Cardiac ventricle fibroblast (primary cell): ENCODE measurements around the gene MVP. TPM values are rescaled to one million over a fixed set of nuclear protein-coding genes. Genes with fewer than 3 reads are reported as not detected.

ENCODE experiments used
- total RNA-seq: library from RNA; depleted of rRNA; stranded (reverse); fragments of >200 nt; gene quantifications from 2 replicates; pipeline ENCODE4 v1.2.3, GENCODE V29; 2015

Gene MVP
- total RNA-seq = 224 and 249 TPM in 2 replicates

GRCh38 chr16:29820271-29820701 lies at the start of gene MVP:
Gene MVP, plus strand, starts transcription at chr16:29820462. Its CDS starts 10,088 bp downstream, at chr16:29830550.

GRCh38 chr16:29777576-29778350 lies 42.5 kb upstream of the MVP start, which contains the start of gene ZG16:
Gene ZG16, plus strand, starts transcription at chr16:29778256. Its CDS starts 1,011 bp downstream, at chr16:29779267.

GRCh38 chr16:29790183-29790948 lies 29.9 kb upstream of the MVP start, which contains the start of gene KIF22:
Gene KIF22, plus strand, starts transcription at chr16:29790751. Its CDS starts 9 bp downstream, at chr16:29790760.

GRCh38 chr16:29806099-29806579 lies 14.1 kb upstream of the MVP start, which contains the start of gene MAZ:
Gene MAZ, plus strand, starts transcription at chr16:29806529. Its CDS starts 173 bp downstream, at chr16:29806702.

GRCh38 chr16:29811896-29812665 lies 8.2 kb upstream of the MVP start, which contains the start of gene PRRT2:
Gene PRRT2, plus strand, starts transcription at chr16:29812193. Its CDS starts 862 bp downstream, at chr16:29813055.

GRCh38 chr16:29815793-29816693 lies 4.2 kb upstream of the MVP start, which contains the start of gene PAGR1:
Gene PAGR1, plus strand, starts transcription at chr16:29816152. Its CDS starts 374 bp downstream, at chr16:29816526.

GRCh38 chr16:29862884-29863668 lies 42.8 kb downstream of the MVP start, which contains the start of gene CDIPT:
Gene CDIPT, minus strand, starts transcription at chr16:29863226. Its CDS starts 369 bp downstream, at chr16:29862857.

Other genes starting within 250 kb of the MVP start
- not detected in 2 replicates for gene SPN, start 157.2 kb upstream of the MVP start, total RNA-seq
- 4.1 and 6.0 TPM in 2 replicates for gene QPRT, start 141.3 kb upstream of the MVP start, total RNA-seq
- gene C16orf54, start 74.5 kb upstream of the MVP start, total RNA-seq = not detected in 2 replicates
- gene ZG16, start 42.2 kb upstream of the MVP start, total RNA-seq = not detected in 2 replicates
- gene KIF22, start 29.7 kb upstream of the MVP start, total RNA-seq = 13.0 and 13.5 TPM in 2 replicates
- gene MAZ, start 13.9 kb upstream of the MVP start, total RNA-seq = 95.2 and 108 TPM in 2 replicates
- 0.78 and 1.2 TPM in 2 replicates for gene PRRT2, start 8.3 kb upstream of the MVP start, total RNA-seq
- 25.6 and 29.2 TPM in 2 replicates for gene PAGR1, start 4.3 kb upstream of the MVP start, total RNA-seq
- 102 and 110 TPM in 2 replicates for gene CDIPT, start 42.8 kb downstream of the MVP start, total RNA-seq
- 43.9 and 57.2 TPM in 2 replicates for gene SEZ6L2, start 79.1 kb downstream of the MVP start, total RNA-seq
- 7.2 and 11.4 TPM in 2 replicates for gene ASPHD1, start 80.0 kb downstream of the MVP start, total RNA-seq
- gene KCTD13, start 105.8 kb downstream of the MVP start, total RNA-seq = 5.7 and 9.7 TPM in 2 replicates
- gene TMEM219, start 141.6 kb downstream of the MVP start, total RNA-seq = 104 and 105 TPM in 2 replicates
- 32.1 and 33.8 TPM in 2 replicates for gene TAOK2, start 153.4 kb downstream of the MVP start, total RNA-seq
- 6.9 and 9.7 TPM in 2 replicates for gene HIRIP3, start 175.2 kb downstream of the MVP start, total RNA-seq
- 30.0 and 58.5 TPM in 2 replicates for gene INO80E, start 175.8 kb downstream of the MVP start, total RNA-seq
- gene DOC2A, start 190.6 kb downstream of the MVP start, total RNA-seq = not detected in 2 replicates
- not detected in 2 replicates for gene C16orf92, start 202.7 kb downstream of the MVP start, total RNA-seq
- not detected in 2 replicates for gene TLCD3B, start 210.8 kb downstream of the MVP start, total RNA-seq
- gene ALDOA, start 245.3 kb downstream of the MVP start, total RNA-seq = 1,739 and 1,751 TPM in 2 replicates